HG02610 (cell line): ENCODE measurements around the gene ZNHIT3.

Source experiments
- ATAC-seq: cut with Tn5 transposase; IDR thresholded peaks from one replicate; pipeline ENCODE4 v1.9.1; 2021; ENCODE audit warnings: mild to moderate bottlenecking, moderate library complexity; ENCODE audit not compliant: unreplicated experiment

ZNHIT3 gene

GRCh38 chr17:36545077-36545464 is 58.6 kb downstream of the ZNHIT3 start:
- peak; percentile 17 for ATAC-seq
